Measurements from ENCODE around the gene WASF2. TPM values are rescaled to one million over a fixed set of nuclear protein-coding genes. Genes with fewer than 3 reads are reported as not detected.

The WASF2 gene
- total and polyA plus RNA-seq, 2 of the 8 experiments (the other 6 are each of a cell fraction or from before 2014, with no cell fraction given), result 32.1 to 86.6 TPM

- Histone ChIP-seq H4K5ac (ENCODE audit: insufficient read length, low read depth, low read length) (no peak overlapping the region), H3K4me3 (ENCODE audit: extremely low read depth in 1 of 4, insufficient read depth in 2 of 4, low read depth in 3 of 4, low read length in 4 of 4) (no peak overlapping the region), H3K27me3 (replicated peaks in 1 of 4; ENCODE audit: control insufficient read depth in 3 of 4, extremely low read depth in 1 of 4, insufficient read depth in 3 of 4, low read length in 3 of 4) (no peaks in the 10 kb centered on the region), H2BK5ac (ENCODE audit: low read depth, low read length) (no peak overlapping the region), H4K20me1 (replicated peaks in 1 of 2; ENCODE audit: control insufficient read depth in 1 of 2, insufficient read depth in 2 of 2, low read length in 2 of 2) (peaks cover 0 to 5% of the 10 kb centered on the region in 2 experiments), H2BK15ac (ENCODE audit: low read length) (no peak overlapping the region), H3K56ac (replicated peaks; ENCODE audit: insufficient read length, low read depth, low read length) (no peak overlapping the region), H4K8ac (ENCODE audit: extremely low read depth, insufficient read depth, low read length) (no peak overlapping the region), H3K36me3 (ENCODE audit: control insufficient read depth in 2 of 4, insufficient read depth in 4 of 4, low read length in 3 of 4) (no peaks in the 10 kb centered on the region), H3K18ac (ENCODE audit: extremely low read depth, low read length) (no peak overlapping the region), H3K9ac (replicated peaks in 1 of 4; ENCODE audit: extremely low read depth in 1 of 4, low read depth in 3 of 4, low read length in 3 of 4) (no peak overlapping the region), H3K23me2 (ENCODE audit: low read depth, low read length) (no peaks in the 10 kb centered on the region), H2BK120ac (replicated peaks; ENCODE audit: low read depth, low read length) (no peak overlapping the region), H3K14ac (ENCODE audit: insufficient read length) (no peak overlapping the region), H4K91ac (replicated peaks; ENCODE audit: insufficient read length, low read length) (no peak overlapping the region), H3K4me1 (replicated peaks in 1 of 4; ENCODE audit: control insufficient read depth in 3 of 4, insufficient read depth in 4 of 4, low read length in 3 of 4) (peaks cover 2 to 14% (median 5%) of the 10 kb centered on the region in 4 experiments; a peak in 5 of 7 replicates), H3K79me2 (ENCODE audit: control insufficient read depth in 1 of 2, insufficient read depth in 2 of 2, low read length in 2 of 2) (peaks cover 0 to 67% of the 10 kb centered on the region in 2 experiments; a peak in 2 of 4 replicates), H2AFZ (ENCODE audit: low read length) (no peak overlapping the region), H3K4me2 (ENCODE audit: insufficient read depth in 1 of 2, low read depth in 2 of 2, low read length in 2 of 2) (no peak overlapping the region), H3K79me1 (ENCODE audit: low read depth, low read length) (peaks cover 2% of the 10 kb centered on the region; the same call in 1 of the 2 replicates), H2AK5ac (ENCODE audit: low read depth, low read length) (no peak overlapping the region), H3K23ac (ENCODE audit: insufficient read length) (no peak overlapping the region), H2BK20ac (ENCODE audit: low read length) (no peak overlapping the region), H2BK12ac (ENCODE audit: low read depth, low read length) (no peak overlapping the region), H3K9me3 (ENCODE audit: insufficient read depth in 2 of 2, low read depth in 1 of 2, low read length in 1 of 2) (no peaks in the 10 kb centered on the region), H3K27ac (ENCODE audit: low read depth, low read length) (no peak overlapping the region), H3K4ac (replicated peaks; ENCODE audit: insufficient read length, low read depth, low read length) (no peak overlapping the region)
- POLR2A ChIA-PET (ENCODE audit: partially characterized antibody), result interaction anchor here (1.3 to 2.2 kb wide), 3 partner anchors 10 to 36 kb away, joined by 3 to 5 read pairs (median 4); no protein-coding TSS in a partner anchor
- DNase-seq (ENCODE audit: low read depth in 1 of 2, low spot score in 2 of 2) (no peak), FAIRE-seq (no peak)
- WGBS, 2 experiments (ENCODE audit: extremely low coverage in 1 of 2, insufficient coverage in 1 of 2, insufficient read length in 1 of 2, insufficient replicate concordance in 2 of 2, low coverage in 1 of 2, low lambda C conversion rate in 2 of 2, missing lambda C conversion rate in 1 of 2), result 88% methylated on average over 5 of the region's 5 CpGs; no CpG with 5 or more reads in 1 of the 2 experiments
- CTCF ChIA-PET (ENCODE audit: partially characterized antibody), result interaction anchor here (0.6 to 3.2 kb wide), 17 partner anchors 12 to 131 kb away, joined by 3 to 11 read pairs (median 4); no protein-coding TSS in a partner anchor
- no peak for TF ChIP-seq ASH2L (IDR thresholded peaks at IDR 0.05; ENCODE audit: low read length)
- no peak for TF ChIP-seq EZH2 (IDR thresholded peaks at IDR 0.05; ENCODE audit: low read depth, low read length, severe bottlenecking)
- TF ChIP-seq GABPA (IDR thresholded peaks at IDR 0.05; ENCODE audit: borderline replicate concordance, insufficient read depth, low read length), result no peak
- no peak for TF ChIP-seq USF2 (IDR thresholded peaks at IDR 0.05; ENCODE audit: low read length)
- no peak for TF ChIP-seq CHD2 (IDR thresholded peaks at IDR 0.05; ENCODE audit: low read length)
- TF ChIP-seq POLR2A (IDR thresholded peaks at IDR 0.05; ENCODE audit: control extremely low read depth in 1 of 2, low read depth in 2 of 2, low read length in 2 of 2), result no peak
- TF ChIP-seq TAF1 (IDR thresholded peaks at IDR 0.05; ENCODE audit: low read depth, low read length), result no peak
- no peak for TF ChIP-seq KDM1A (IDR thresholded peaks at IDR 0.05; ENCODE audit: borderline replicate concordance, low read length)
- no peak for TF ChIP-seq E2F6 (IDR thresholded peaks at IDR 0.05)
- TF ChIP-seq RXRA (IDR thresholded peaks at IDR 0.05; ENCODE audit: insufficient read depth, low read depth, low read length), result no peak
These were observed 53.5 kb downstream of the WASF2 start for GRCh38 chr1:27436204-27437159.

All from H1 (cell line).